ENCODE measurements around the gene IL17C.

IL17C gene

GRCh38 chr16:88654363-88655052 is 16.1 kb downstream of the IL17C start:
- DNase-seq (ENCODE audit: low read depth, low spot score) = no peak
- POLR2A ChIA-PET = no interaction called here
- CTCF ChIA-PET = no interaction called here
- no peak overlapping the region for H3K4me3 ChIP-seq (ENCODE audit: low read depth, low read length)
- no peak for TF ChIP-seq CTCF (IDR thresholded peaks at IDR 0.05; ENCODE audit: insufficient read depth, low read length, missing control alignments)

GRCh38 chr16:88655053-88655732 is 16.8 kb downstream of the IL17C start:
- DNase-seq (ENCODE audit: low read depth, low spot score) = no peak
- ChIA-PET CTCF (no interaction called here), POLR2A (no interaction called here)
- H3K4me3 ChIP-seq (ENCODE audit: low read depth, low read length) = no peak overlapping the region
- no peak for TF ChIP-seq CTCF (IDR thresholded peaks at IDR 0.05; ENCODE audit: insufficient read depth, low read length, missing control alignments)

GRCh38 chr16:88655733-88656281 is 17.4 kb downstream of the IL17C start:
- ChIA-PET POLR2A (no interaction called here), CTCF (no interaction called here)
- no peak for TF ChIP-seq CTCF (IDR thresholded peaks at IDR 0.05; ENCODE audit: insufficient read depth, low read length, missing control alignments)
- DNase-seq (ENCODE audit: low read depth, low spot score) = no peak
- no peak overlapping the region for H3K4me3 ChIP-seq (ENCODE audit: low read depth, low read length)

GRCh38 chr16:88656291-88656980 is 18.1 kb downstream of the IL17C start:
- ChIA-PET CTCF (no interaction called here), POLR2A (no interaction called here)
- H3K4me3 ChIP-seq (ENCODE audit: low read depth, low read length) = no peak overlapping the region
- no peak for TF ChIP-seq CTCF (IDR thresholded peaks at IDR 0.05; ENCODE audit: insufficient read depth, low read length, missing control alignments)
- DNase-seq (ENCODE audit: low read depth, low spot score) = no peak

- ChIA-PET CTCF (no interaction called here), POLR2A (no interaction called here)
- DNase-seq (ENCODE audit: low read depth, low spot score) = no peak
- no peak overlapping the region for H3K4me3 ChIP-seq (ENCODE audit: low read depth, low read length)
- no peak for TF ChIP-seq CTCF (IDR thresholded peaks at IDR 0.05; ENCODE audit: insufficient read depth, low read length, missing control alignments)
These were observed 19.0 kb downstream of the IL17C start for GRCh38 chr16:88657371-88657770.

- TF ChIP-seq CTCF (IDR thresholded peaks at IDR 0.05; ENCODE audit: insufficient read depth, low read length, missing control alignments) = no peak
- DNase-seq (ENCODE audit: low read depth, low spot score) = no peak
- CTCF ChIA-PET = no interaction called here
- H3K4me3 ChIP-seq (ENCODE audit: low read depth, low read length) = no peak overlapping the region
- POLR2A ChIA-PET = no interaction called here
These were observed 20.3 kb downstream of the IL17C start for GRCh38 chr16:88658714-88659113.

All from AG04449 (cell line).